Tibial nerve (tissue), 3 donors: ENCODE measurements around the gene CWC22.

Experiments used
- POLR2A ChIP-seq, 2 donors: fragments of 450-650 bp; IDR thresholded peaks; one replicate each; pipeline ENCODE4 v1.6.1; 2017; ENCODE audit warnings: antibody characterized with exemption in 2 of 2, mild to moderate bottlenecking in 2 of 2, moderate library complexity in 2 of 2
- TF ChIP-seq, protein P1 (sequence below), 5 experiments: fragments of 200-600 bp in 3 of 5; fragments of 450-650 bp in 2 of 5; sonication (generic) in 3 of 5; IDR thresholded peaks; one replicate each; pipeline ENCODE4 v1.5.1; 2016 to 2019; ENCODE audit warnings: antibody characterized with exemption in 5 of 5, mild to moderate bottlenecking in 3 of 5, moderate library complexity in 2 of 5

DNA sequence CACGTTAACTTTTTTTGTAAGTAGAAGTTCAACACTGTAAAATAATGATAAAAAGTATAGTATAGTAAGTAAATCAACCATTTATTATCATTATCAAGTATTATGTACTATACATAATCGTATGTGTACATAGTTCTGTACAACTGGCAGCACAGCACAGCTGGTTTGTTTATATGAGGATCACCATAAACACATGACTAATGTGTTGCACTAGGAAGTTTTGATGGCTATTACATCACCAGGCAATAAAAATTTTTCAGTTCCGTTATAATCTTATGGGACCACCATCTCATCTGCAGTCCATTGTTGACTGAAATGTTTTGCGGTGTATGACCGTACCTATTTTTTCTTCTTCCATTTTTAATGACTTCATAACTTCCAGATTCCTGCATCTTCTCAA is 106.4 kb downstream of the CWC22 start:
- no peak for TF ChIP-seq POLR2A (IDR thresholded peaks at IDR 0.05)
- TF ChIP-seq, protein P1, sequence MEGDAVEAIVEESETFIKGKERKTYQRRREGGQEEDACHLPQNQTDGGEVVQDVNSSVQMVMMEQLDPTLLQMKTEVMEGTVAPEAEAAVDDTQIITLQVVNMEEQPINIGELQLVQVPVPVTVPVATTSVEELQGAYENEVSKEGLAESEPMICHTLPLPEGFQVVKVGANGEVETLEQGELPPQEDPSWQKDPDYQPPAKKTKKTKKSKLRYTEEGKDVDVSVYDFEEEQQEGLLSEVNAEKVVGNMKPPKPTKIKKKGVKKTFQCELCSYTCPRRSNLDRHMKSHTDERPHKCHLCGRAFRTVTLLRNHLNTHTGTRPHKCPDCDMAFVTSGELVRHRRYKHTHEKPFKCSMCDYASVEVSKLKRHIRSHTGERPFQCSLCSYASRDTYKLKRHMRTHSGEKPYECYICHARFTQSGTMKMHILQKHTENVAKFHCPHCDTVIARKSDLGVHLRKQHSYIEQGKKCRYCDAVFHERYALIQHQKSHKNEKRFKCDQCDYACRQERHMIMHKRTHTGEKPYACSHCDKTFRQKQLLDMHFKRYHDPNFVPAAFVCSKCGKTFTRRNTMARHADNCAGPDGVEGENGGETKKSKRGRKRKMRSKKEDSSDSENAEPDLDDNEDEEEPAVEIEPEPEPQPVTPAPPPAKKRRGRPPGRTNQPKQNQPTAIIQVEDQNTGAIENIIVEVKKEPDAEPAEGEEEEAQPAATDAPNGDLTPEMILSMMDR (IDR thresholded peaks at IDR 0.05), result no peak
